ENCODE data around the gene BTNL9. TPM values are rescaled to one million over a fixed set of nuclear protein-coding genes. Genes with fewer than 3 reads are reported as not detected.
"Not testable (repeated sequence)": the region's sequence is repeated elsewhere in the genome, so short reads cannot be mapped to it uniquely, and the experiment has no call there.

Gene BTNL9
- total RNA-seq, 1 donor from 2014 or later: 37.9 TPM

GRCh38 chr5:181086884-181087205 lies 46.8 kb downstream of the BTNL9 start:
- H3K27me3 Mint-ChIP-seq (ENCODE audit: unreplicated experiment): peaks cover 2% of the 10 kb centered on the region

GRCh38 chr5:181087309-181087708 lies 47.2 kb downstream of the BTNL9 start:
- DNase-seq: no peak
- H3K9me3 Mint-ChIP-seq (ENCODE audit: unreplicated experiment): peaks cover 6% of the 10 kb centered on the region
- no peak overlapping the region for H3K4me3 Mint-ChIP-seq (ENCODE audit: unreplicated experiment)
- H3K27ac Mint-ChIP-seq (ENCODE audit: unreplicated experiment): no peak overlapping the region
- H3K4me1 Mint-ChIP-seq (ENCODE audit: low read depth, unreplicated experiment): peaks cover 4% of the 10 kb centered on the region
- no peak for TF ChIP-seq CTCF (IDR thresholded peaks at IDR 0.05; ENCODE audit: partially characterized antibody, unreplicated experiment)
- H3K36me3 Mint-ChIP-seq (ENCODE audit: unreplicated experiment): peaks cover 5% of the 10 kb centered on the region
- peaks cover 2% of the 10 kb centered on the region for H3K27me3 Mint-ChIP-seq (ENCODE audit: unreplicated experiment)

More at GRCh38 chr5:181086884-181087205, 46.8 kb downstream of the BTNL9 start:
- no peak overlapping the region for H3K27ac Mint-ChIP-seq (ENCODE audit: unreplicated experiment)
- peaks cover 6% of the 10 kb centered on the region for H3K9me3 Mint-ChIP-seq (ENCODE audit: unreplicated experiment)
- peaks cover 5% of the 10 kb centered on the region for H3K36me3 Mint-ChIP-seq (ENCODE audit: unreplicated experiment)
- no peak for TF ChIP-seq CTCF (IDR thresholded peaks at IDR 0.05; ENCODE audit: partially characterized antibody, unreplicated experiment)
- H3K4me3 Mint-ChIP-seq (ENCODE audit: unreplicated experiment): no peak overlapping the region
- peaks cover 4% of the 10 kb centered on the region for H3K4me1 Mint-ChIP-seq (ENCODE audit: low read depth, unreplicated experiment)
- no peak for DNase-seq

- Mint-ChIP-seq H3K4me1 (ENCODE audit: low read depth, unreplicated experiment) (peaks cover 4% of the 10 kb centered on the region), H3K27me3 (ENCODE audit: unreplicated experiment) (peaks cover 2% of the 10 kb centered on the region), H3K36me3 (ENCODE audit: unreplicated experiment) (no peaks in the 10 kb centered on the region), H3K4me3 (ENCODE audit: unreplicated experiment) (no peak overlapping the region), H3K9me3 (ENCODE audit: unreplicated experiment) (peaks cover 6% of the 10 kb centered on the region), H3K27ac (ENCODE audit: unreplicated experiment) (no peak overlapping the region)
- TF ChIP-seq CTCF (IDR thresholded peaks at IDR 0.05; ENCODE audit: partially characterized antibody, unreplicated experiment): peak; percentile 42
- DNase-seq: no peak
Observed at GRCh38 chr5:181088289-181088688, 48.2 kb downstream of the BTNL9 start.

GRCh38 chr5:181092428-181092827 lies 52.4 kb downstream of the BTNL9 start:
- no peak for DNase-seq
- no peak overlapping the region for H3K4me3 Mint-ChIP-seq (ENCODE audit: unreplicated experiment)
- peaks cover 4% of the 10 kb centered on the region for H3K9me3 Mint-ChIP-seq (ENCODE audit: unreplicated experiment)
- H3K4me1 Mint-ChIP-seq (ENCODE audit: low read depth, unreplicated experiment): no peaks in the 10 kb centered on the region
- no peaks in the 10 kb centered on the region for H3K27me3 Mint-ChIP-seq (ENCODE audit: unreplicated experiment)
- no peaks in the 10 kb centered on the region for H3K36me3 Mint-ChIP-seq (ENCODE audit: unreplicated experiment)
- no peak for TF ChIP-seq CTCF (IDR thresholded peaks at IDR 0.05; ENCODE audit: partially characterized antibody, unreplicated experiment)
- no peak overlapping the region for H3K27ac Mint-ChIP-seq (ENCODE audit: unreplicated experiment)

GRCh38 chr5:181095162-181095561 lies 55.1 kb downstream of the BTNL9 start:
- H3K36me3 Mint-ChIP-seq (ENCODE audit: unreplicated experiment); DNase-seq; H3K4me1 Mint-ChIP-seq (ENCODE audit: low read depth, unreplicated experiment); H3K4me3 Mint-ChIP-seq (ENCODE audit: unreplicated experiment); H3K27ac Mint-ChIP-seq (ENCODE audit: unreplicated experiment); H3K9me3 Mint-ChIP-seq (ENCODE audit: unreplicated experiment): not testable (repeated sequence)
- H3K27me3 Mint-ChIP-seq (ENCODE audit: unreplicated experiment): peaks cover 14% of the 10 kb centered on the region

GRCh38 chr5:181096721-181097382 lies 56.8 kb downstream of the BTNL9 start:
- not testable (repeated sequence) for H3K27ac Mint-ChIP-seq (ENCODE audit: unreplicated experiment); H3K9me3 Mint-ChIP-seq (ENCODE audit: unreplicated experiment); H3K4me1 Mint-ChIP-seq (ENCODE audit: low read depth, unreplicated experiment); DNase-seq; H3K36me3 Mint-ChIP-seq (ENCODE audit: unreplicated experiment); H3K4me3 Mint-ChIP-seq (ENCODE audit: unreplicated experiment)
- H3K27me3 Mint-ChIP-seq (ENCODE audit: unreplicated experiment): peaks cover 15% of the 10 kb centered on the region

GRCh38 chr5:181097383-181097753 lies 57.3 kb downstream of the BTNL9 start:
- peaks cover 15% of the 10 kb centered on the region for H3K27me3 Mint-ChIP-seq (ENCODE audit: unreplicated experiment)
- not testable (repeated sequence) for H3K4me3 Mint-ChIP-seq (ENCODE audit: unreplicated experiment); H3K4me1 Mint-ChIP-seq (ENCODE audit: low read depth, unreplicated experiment); DNase-seq; H3K27ac Mint-ChIP-seq (ENCODE audit: unreplicated experiment); H3K9me3 Mint-ChIP-seq (ENCODE audit: unreplicated experiment); H3K36me3 Mint-ChIP-seq (ENCODE audit: unreplicated experiment)

GRCh38 chr5:181097759-181098491 lies 57.9 kb downstream of the BTNL9 start:
- H3K4me3 Mint-ChIP-seq (ENCODE audit: unreplicated experiment); H3K9me3 Mint-ChIP-seq (ENCODE audit: unreplicated experiment); H3K27ac Mint-ChIP-seq (ENCODE audit: unreplicated experiment); DNase-seq; H3K36me3 Mint-ChIP-seq (ENCODE audit: unreplicated experiment); H3K4me1 Mint-ChIP-seq (ENCODE audit: low read depth, unreplicated experiment): not testable (repeated sequence)
- H3K27me3 Mint-ChIP-seq (ENCODE audit: unreplicated experiment): peaks cover 15% of the 10 kb centered on the region
